LNCaP clone FGC (cell line): ENCODE results near the gene LINGO4.
"Not testable (repeated sequence)": the region's sequence is repeated elsewhere in the genome, so short reads cannot be mapped to it uniquely, and the experiment has no call there.

ENCODE experiments used
- DNase-seq: peaks from one replicate; pipeline ENCODE4 v3.0.0-alpha.2; 2011; ENCODE audit warnings: low read depth
- H3K4me3 ChIP-seq: 2 replicates; pipeline ENCODE4 v1.5.1; 2011; ENCODE audit warnings: mild to moderate bottlenecking, low read depth, low read length, control low read depth
- CTCF ChIP-seq: IDR thresholded peaks from 2 replicates; pipeline ENCODE4 v1.5.1; 2012; ENCODE audit warnings: mild to moderate bottlenecking; ENCODE audit not compliant: control insufficient read depth, insufficient read depth; ENCODE audit errors: extremely low read depth

LINGO4 gene

DNA sequence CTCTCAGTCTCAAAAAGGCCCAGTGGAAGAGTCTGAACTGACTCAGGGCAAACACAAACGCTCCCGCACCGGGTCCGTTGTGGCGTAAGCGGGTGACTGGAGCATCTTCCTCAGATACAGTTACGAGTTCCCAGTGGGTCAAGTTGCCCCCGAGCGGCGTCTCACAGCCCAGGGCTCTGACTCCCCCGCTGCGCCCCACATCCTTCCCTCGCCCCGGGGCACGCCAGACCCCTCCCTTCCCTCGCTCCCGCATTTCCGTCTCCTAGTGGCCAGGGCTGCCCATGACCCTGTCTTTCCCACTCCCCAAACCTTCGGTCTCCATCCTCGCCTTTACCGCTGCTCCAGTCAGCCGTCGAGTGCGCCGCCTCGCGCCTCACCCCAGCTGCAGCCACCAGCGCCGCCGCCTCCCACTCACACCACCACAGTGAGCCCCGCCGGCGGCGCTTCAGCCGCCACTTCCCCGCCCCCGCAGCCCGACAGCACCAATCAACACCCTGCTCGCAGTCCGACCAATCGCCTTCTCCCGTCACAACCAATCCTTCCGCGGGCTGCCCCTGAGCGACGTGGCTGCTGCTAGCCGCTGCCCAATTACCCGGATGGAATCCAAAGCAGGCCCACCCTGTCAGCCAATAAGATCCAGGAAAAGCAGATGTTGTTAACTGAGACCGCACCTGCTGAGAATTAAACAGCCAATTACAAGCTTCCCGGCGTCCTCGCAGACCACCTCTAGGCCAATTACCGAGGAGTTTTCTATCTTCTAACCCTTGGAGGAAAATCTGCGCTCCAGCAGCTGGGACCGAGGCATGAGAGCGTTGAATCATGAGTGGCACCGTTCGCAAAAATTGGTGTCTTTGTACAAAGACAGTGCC lies 14.9 kb downstream of the LINGO4 start, which contains the start of gene TDRKH:
TDRKH (minus strand) TSS at position 430 of the 869 bp plus-strand sequence. CDS start 7,478 bp downstream, outside the sequence.
- TF ChIP-seq CTCF, result peak; percentile 50
- H3K4me3 ChIP-seq, result peak within 1 kb of the TSS; percentile 98
- DNase-seq, result peak; percentile 100

- no peak for DNase-seq
- TF ChIP-seq CTCF, result no peak
- H3K4me3 ChIP-seq, result no peak overlapping the region
These were observed 17.5 kb downstream of the LINGO4 start for GRCh38 chr1:151787689-151788088.

DNA sequence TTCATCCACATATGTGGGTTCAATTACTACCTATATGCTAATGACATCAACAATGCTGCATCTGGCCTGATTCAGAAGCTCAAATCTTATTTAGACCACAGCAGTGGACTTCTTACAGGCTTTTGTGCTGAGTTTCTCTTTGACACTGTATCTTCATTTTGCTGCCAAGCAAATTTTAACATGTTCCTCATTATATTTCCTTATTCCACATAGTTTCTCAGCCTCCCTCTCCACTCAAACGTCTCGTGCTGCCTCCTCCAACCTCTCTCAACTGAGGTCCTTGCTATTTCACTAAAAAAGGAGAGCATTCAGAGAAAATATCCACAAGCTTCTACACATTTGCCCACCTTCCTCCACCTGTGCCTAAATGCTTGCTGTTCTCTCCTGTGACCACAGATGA lies 21.4 kb downstream of the LINGO4 start:
- no peak for DNase-seq
- no peak for TF ChIP-seq CTCF
- no peak overlapping the region for H3K4me3 ChIP-seq

DNA sequence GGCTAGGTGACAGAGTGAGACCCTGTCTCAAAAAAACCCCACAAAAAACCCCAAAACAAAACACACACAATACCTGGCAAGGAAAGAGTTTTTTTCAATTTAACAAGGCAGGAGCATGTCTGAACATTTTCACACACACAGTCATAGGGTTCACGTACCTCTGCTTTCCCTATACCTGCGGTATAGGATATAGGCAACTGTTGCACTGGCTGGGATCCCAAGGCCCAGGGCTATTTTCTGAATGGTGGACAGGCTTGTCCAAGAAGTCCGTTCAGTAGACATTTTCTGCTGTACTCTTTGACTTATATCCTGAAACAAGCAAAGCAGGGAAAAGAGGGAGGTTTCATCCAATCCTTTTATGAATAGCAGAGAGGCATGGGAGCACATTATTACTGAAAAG lies 22.5 kb downstream of the LINGO4 start:
- no peak for TF ChIP-seq CTCF
- H3K4me3 ChIP-seq, result no peak overlapping the region
- DNase-seq, result no peak

GRCh38 chr1:151782026-151782425 lies 23.2 kb downstream of the LINGO4 start:
- not testable (repeated sequence) for H3K4me3 ChIP-seq, DNase-seq

- DNase-seq, result not testable (repeated sequence)
These were observed 24.5 kb downstream of the LINGO4 start for GRCh38 chr1:151780736-151781135.

GRCh38 chr1:151779852-151780251 lies 25.4 kb downstream of the LINGO4 start:
- no peak for DNase-seq
- no peak for TF ChIP-seq CTCF
- no peak overlapping the region for H3K4me3 ChIP-seq

More at GRCh38 chr1:151780736-151781135, 24.5 kb downstream of the LINGO4 start:
- H3K4me3 ChIP-seq, result not testable (repeated sequence)

DNA sequence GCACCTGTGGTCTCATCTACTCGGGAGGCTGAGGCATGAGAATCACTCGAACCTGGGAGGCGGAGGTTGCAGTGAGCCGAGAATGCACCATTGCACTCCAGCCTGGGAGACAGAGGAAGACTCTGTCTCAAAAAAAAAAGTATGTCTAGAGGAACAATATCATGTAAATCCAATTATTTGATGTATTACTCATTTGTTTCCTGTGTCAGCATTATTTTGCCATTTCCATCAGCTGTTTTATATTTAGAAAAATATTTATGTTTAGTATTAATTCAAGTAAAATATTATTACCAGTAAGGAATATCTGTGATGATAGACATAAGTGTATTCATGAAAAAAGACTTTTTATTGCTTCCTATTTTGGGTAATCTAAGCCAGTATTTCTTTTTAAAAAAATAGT lies 27.9 kb downstream of the LINGO4 start:
- no peak overlapping the region for H3K4me3 ChIP-seq
- no peak for DNase-seq
- TF ChIP-seq CTCF, result no peak
